Osteoblast (primary cell): ENCODE data around the gene MRPL9. TPM values are rescaled to one million over a fixed set of nuclear protein-coding genes. Genes with fewer than 3 reads are reported as not detected.

ENCODE experiments used
- DNase-seq: peaks from one replicate; pipeline ENCODE4 v3.0.0; 2011; ENCODE audit warnings: low spot score, mixed read lengths; ENCODE audit not compliant: insufficient read length; ENCODE audit errors: missing footprints
- H2AFZ ChIP-seq: 2 replicates; pipeline ENCODE4 v1.6.0; 2011; ENCODE audit warnings: mild to moderate bottlenecking, low read length
- H3K27ac ChIP-seq: 2 replicates; pipeline ENCODE4 v1.5.1; 2011; ENCODE audit warnings: mild to moderate bottlenecking, low read depth, low read length, moderate library complexity
- H3K27me3 ChIP-seq: 2 replicates; pipeline ENCODE4 v1.6.0; 2012; ENCODE audit warnings: mild to moderate bottlenecking, control low read depth, inconsistent platforms, low read length, moderate library complexity; ENCODE audit not compliant: insufficient read depth
- H3K36me3 ChIP-seq: 2 replicates; pipeline ENCODE4 v1.5.1; 2011; ENCODE audit warnings: mild to moderate bottlenecking, low read length, control low read depth, moderate library complexity; ENCODE audit not compliant: insufficient read depth
- H3K4me1 ChIP-seq: 2 replicates; pipeline ENCODE4 v1.5.1; 2011; ENCODE audit warnings: mild to moderate bottlenecking, low read length, control low read depth, moderate library complexity; ENCODE audit not compliant: insufficient read depth
- H3K4me2 ChIP-seq: 2 replicates; pipeline ENCODE4 v1.6.0; 2011; ENCODE audit warnings: mild to moderate bottlenecking, low read length; ENCODE audit not compliant: insufficient read depth
- H3K4me3 ChIP-seq: fragments of 200-600 bp; sonication (generic); 3 replicates; pipeline ENCODE4 v1.5.1; 2012; ENCODE audit warnings: mild to moderate bottlenecking, low read length, inconsistent platforms; ENCODE audit not compliant: insufficient read depth
- H3K79me2 ChIP-seq: 2 replicates; pipeline ENCODE4 v1.6.0; 2012; ENCODE audit warnings: mild to moderate bottlenecking, low read length, control low read depth, inconsistent platforms; ENCODE audit not compliant: insufficient read depth
- H3K9me3 ChIP-seq: 2 replicates; pipeline ENCODE4 v1.5.1; 2011; ENCODE audit warnings: low read depth, low read length, control low read depth
- H4K20me1 ChIP-seq: 2 replicates; pipeline ENCODE4 v1.6.0; 2012; ENCODE audit warnings: mild to moderate bottlenecking, low read length, control low read depth; ENCODE audit not compliant: insufficient read depth
- total RNA-seq: library from RNA; depleted of rRNA; stranded (reverse); fragments of >200 nt; gene quantifications from 2 replicates; pipeline ENCODE4 v1.2.3, GENCODE V29; 2012
- TF ChIP-seq, protein P1 (sequence below): IDR thresholded peaks from 2 replicates; pipeline ENCODE4 v1.5.1; 2011; ENCODE audit warnings: mild to moderate bottlenecking, low read depth, low read length, moderate library complexity; ENCODE audit errors: extremely low read depth

The MRPL9 gene
- total RNA-seq, 1 donor = 73.8 TPM

DNA sequence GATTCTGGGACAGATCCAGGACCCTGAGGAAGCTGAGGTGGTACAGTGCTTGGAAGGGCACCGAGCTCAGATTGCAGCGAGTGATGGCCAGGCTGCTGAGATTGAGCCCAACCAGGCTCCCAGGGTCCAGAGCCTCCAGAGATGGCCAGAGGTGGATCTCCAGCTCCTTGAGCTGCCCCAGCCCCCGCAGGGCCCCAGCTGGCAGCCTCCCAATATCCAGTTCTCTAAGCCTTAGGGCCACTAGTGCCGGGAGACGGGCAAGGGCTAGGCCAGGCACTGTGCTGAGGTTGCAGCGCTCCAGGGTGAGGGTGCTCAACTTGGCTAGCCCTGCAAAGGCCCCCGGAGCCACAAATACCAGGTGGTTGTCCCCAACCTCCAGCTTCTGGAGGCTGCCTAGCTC is 38.5 kb upstream of the MRPL9 start:
- no peak for DNase-seq
- no peak overlapping the region for H3K4me2 ChIP-seq
- TF ChIP-seq, protein P1, sequence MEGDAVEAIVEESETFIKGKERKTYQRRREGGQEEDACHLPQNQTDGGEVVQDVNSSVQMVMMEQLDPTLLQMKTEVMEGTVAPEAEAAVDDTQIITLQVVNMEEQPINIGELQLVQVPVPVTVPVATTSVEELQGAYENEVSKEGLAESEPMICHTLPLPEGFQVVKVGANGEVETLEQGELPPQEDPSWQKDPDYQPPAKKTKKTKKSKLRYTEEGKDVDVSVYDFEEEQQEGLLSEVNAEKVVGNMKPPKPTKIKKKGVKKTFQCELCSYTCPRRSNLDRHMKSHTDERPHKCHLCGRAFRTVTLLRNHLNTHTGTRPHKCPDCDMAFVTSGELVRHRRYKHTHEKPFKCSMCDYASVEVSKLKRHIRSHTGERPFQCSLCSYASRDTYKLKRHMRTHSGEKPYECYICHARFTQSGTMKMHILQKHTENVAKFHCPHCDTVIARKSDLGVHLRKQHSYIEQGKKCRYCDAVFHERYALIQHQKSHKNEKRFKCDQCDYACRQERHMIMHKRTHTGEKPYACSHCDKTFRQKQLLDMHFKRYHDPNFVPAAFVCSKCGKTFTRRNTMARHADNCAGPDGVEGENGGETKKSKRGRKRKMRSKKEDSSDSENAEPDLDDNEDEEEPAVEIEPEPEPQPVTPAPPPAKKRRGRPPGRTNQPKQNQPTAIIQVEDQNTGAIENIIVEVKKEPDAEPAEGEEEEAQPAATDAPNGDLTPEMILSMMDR = no peak
- H4K20me1 ChIP-seq = no peaks in the 10 kb centered on the region
- no peak overlapping the region for H3K4me3 ChIP-seq
- H2AFZ ChIP-seq = no peak overlapping the region
- no peaks in the 10 kb centered on the region for H3K4me1 ChIP-seq
- no peak overlapping the region for H3K27ac ChIP-seq
- no peaks in the 10 kb centered on the region for H3K79me2 ChIP-seq
- H3K9me3 ChIP-seq = no peaks in the 10 kb centered on the region
- H3K27me3 ChIP-seq = peaks cover 82% of the 10 kb centered on the region
- H3K36me3 ChIP-seq = no peaks in the 10 kb centered on the region

- Histone ChIP-seq H3K27ac (no peak overlapping the region), H3K27me3 (peaks cover 78% of the 10 kb centered on the region), H4K20me1 (no peaks in the 10 kb centered on the region), H3K36me3 (no peaks in the 10 kb centered on the region), H3K9me3 (no peaks in the 10 kb centered on the region), H3K4me2 (no peak overlapping the region), H2AFZ (no peak overlapping the region), H3K79me2 (no peaks in the 10 kb centered on the region), H3K4me1 (no peaks in the 10 kb centered on the region), H3K4me3 (no peak overlapping the region)
- DNase-seq = no peak
- TF ChIP-seq, protein P1 = no peak
Observed at GRCh38 chr1:151801310-151801820, 38.1 kb upstream of the MRPL9 start.

DNA sequence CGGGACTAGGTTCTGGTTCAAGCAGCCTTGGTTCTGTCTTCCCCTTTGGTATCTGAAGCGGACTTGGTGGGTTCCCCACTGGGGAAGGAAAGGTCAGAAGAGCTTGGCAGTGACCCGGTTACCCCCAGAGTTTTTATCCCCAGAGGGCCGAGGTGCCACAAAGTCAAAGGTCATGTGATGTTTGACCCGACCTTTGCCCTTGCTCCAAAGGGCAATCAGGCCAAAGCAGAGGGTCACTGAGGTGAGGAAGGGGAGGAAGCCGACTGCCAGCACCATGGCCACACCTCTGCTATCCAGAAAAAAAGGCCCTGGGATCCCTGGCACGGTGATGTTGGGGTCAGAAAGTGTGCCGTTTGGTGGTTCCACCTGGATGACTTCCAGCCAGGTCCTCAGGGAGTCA is 37.5 kb upstream of the MRPL9 start:
- Histone ChIP-seq H3K9me3 (no peaks in the 10 kb centered on the region), H3K4me2 (no peak overlapping the region), H3K79me2 (no peaks in the 10 kb centered on the region), H2AFZ (no peak overlapping the region), H3K4me3 (no peak overlapping the region), H3K27ac (no peak overlapping the region), H3K4me1 (no peaks in the 10 kb centered on the region), H3K36me3 (no peaks in the 10 kb centered on the region), H3K27me3 (peaks cover 76% of the 10 kb centered on the region), H4K20me1 (no peaks in the 10 kb centered on the region)
- DNase-seq = no peak
- TF ChIP-seq, protein P1 = no peak

DNA sequence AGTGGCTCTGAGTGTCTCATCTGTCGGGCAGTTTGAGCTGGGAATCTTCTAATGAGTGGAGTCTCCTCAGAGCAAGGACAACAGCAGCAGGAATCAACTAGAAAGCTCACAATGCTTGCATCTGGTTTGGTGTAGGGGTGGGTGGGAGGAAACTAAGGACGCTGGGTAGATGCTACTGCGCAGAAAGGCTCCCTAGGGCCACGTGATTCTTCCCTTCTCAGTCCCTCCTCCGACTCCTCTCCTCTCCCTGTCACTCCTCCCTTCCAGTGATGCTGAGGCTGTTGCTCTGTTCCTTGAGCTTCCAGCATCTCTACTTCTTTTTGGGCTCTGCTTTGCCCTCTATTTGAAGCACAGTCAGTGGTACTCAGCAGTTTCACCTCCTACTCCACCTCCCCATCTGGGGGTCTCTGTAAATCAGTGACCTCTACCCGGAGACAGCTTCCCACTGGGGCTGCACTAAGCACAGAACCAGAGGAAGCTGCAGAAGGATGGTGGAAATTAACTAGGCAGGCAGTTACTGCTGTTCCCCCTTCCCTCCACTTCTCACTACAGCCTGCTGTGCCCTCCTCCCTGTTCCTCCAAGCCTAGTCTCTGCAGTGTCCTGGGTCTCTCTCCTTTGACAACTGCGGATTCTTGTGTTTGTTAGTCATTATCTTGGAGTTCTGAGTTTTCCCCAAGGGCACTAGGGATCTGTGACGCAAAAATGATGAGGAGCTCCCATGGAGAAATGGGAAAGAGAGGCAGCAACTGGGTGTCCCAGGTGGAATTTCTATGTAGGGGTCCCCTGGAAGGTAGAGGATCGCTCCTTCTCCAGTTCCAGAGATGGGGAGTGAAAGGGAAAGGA is 36.1 kb upstream of the MRPL9 start:
- Histone ChIP-seq H3K4me3 (no peak overlapping the region), H2AFZ (no peak overlapping the region), H3K4me2 (no peak overlapping the region), H3K36me3 (no peaks in the 10 kb centered on the region), H3K27ac (no peak overlapping the region), H4K20me1 (no peaks in the 10 kb centered on the region), H3K9me3 (no peaks in the 10 kb centered on the region), H3K4me1 (no peaks in the 10 kb centered on the region), H3K27me3 (peaks cover 62% of the 10 kb centered on the region), H3K79me2 (no peaks in the 10 kb centered on the region)
- DNase-seq = peak; percentile 65
- TF ChIP-seq, protein P1 = no peak
